Spinal cord (tissue), 10 donors: ENCODE measurements around the gene BOK. TPM values are rescaled to one million over a fixed set of nuclear protein-coding genes. Genes with fewer than 3 reads are reported as not detected.

Experiments used
- DNase-seq, 6 donors: peaks; one replicate each; pipeline versions ENCODE4 v3.0.0 to v3.0.0-alpha.2; 2013 to 2015; ENCODE audit warnings: low spot score in 6 of 6, low read depth in 4 of 6
- H3K27ac ChIP-seq: one replicate; pipeline ENCODE4 v1.5.1; 2013; ENCODE audit warnings: low read depth, low read length, control low read depth
- H3K27me3 ChIP-seq: one replicate; pipeline ENCODE4 v1.6.1; 2013; ENCODE audit warnings: low read length; ENCODE audit not compliant: control insufficient read depth, insufficient read depth
- H3K36me3 ChIP-seq: one replicate; pipeline ENCODE4 v1.6.1; 2013; ENCODE audit warnings: low read length; ENCODE audit not compliant: control insufficient read depth, insufficient read depth
- H3K4me1 ChIP-seq: one replicate; pipeline ENCODE4 v1.6.1; 2013; ENCODE audit warnings: low read length; ENCODE audit not compliant: control insufficient read depth, insufficient read depth
- H3K4me3 ChIP-seq: one replicate; pipeline ENCODE4 v1.5.1; 2013; ENCODE audit warnings: low read depth, low read length, control low read depth
- H3K9me3 ChIP-seq: one replicate; pipeline ENCODE4 v1.6.1; 2013; ENCODE audit warnings: low read length; ENCODE audit not compliant: control insufficient read depth, insufficient read depth
- WGBS: methylation state at CpG from one replicate; pipeline ENCODE4 v1.1.5; 2013; ENCODE audit warnings: missing lambda C conversion rate; ENCODE audit not compliant: insufficient coverage; 5-methylcytosine and 5-hydroxymethylcytosine counted together
- polyA plus RNA-seq, 2 donors: library from polyadenylated mRNA; unstranded; fragments of 120-200 nt; gene quantifications; one replicate each; pipeline ENCODE4 v1.2.1, GENCODE V29; 2013; ENCODE audit not compliant: insufficient read length in 2 of 2
- total RNA-seq, 2 donors: library from RNA; depleted of rRNA in 1 of 2; stranded (reverse); fragments of 120-200 nt in 1 of 2; fragments of >200 nt in 1 of 2; gene quantifications; one replicate each; pipeline versions ENCODE4 v1.2.3 to v1.2.4, GENCODE V29; 2013 to 2014
- donor health status: healthy.

BOK gene
- total and polyA plus RNA-seq, 4 donors: 15.5 to 52.7 (median 37.3) TPM

DNA sequence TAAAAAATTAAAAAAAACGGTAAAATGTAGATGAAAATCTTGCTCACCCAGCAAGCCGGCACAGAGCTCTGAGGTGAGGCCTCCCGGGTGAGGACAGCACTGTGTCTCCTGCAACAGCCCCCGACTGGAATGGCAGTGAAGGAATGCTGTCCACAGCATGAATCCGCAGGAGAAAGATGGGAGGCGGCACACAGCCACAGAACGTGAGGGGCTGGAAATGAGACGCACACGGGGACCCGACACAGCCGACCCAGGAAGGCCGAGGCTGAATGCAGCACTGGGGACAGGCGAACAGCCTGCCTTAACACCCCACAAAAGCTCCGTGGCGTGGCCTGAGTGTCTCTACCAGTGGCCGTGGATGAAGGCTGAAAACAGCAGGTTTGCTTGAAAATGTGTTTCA, 34.7 kb downstream of the BOK start:
- H3K27me3 ChIP-seq: no peaks in the 10 kb centered on the region
- H3K36me3 ChIP-seq: peaks cover 69% of the 10 kb centered on the region
- no peak for DNase-seq
- H3K4me1 ChIP-seq: no peaks in the 10 kb centered on the region
- 91% methylated on average over 13 of the region's 16 CpGs for WGBS
- H3K4me3 ChIP-seq: no peak overlapping the region
- peaks cover 3% of the 10 kb centered on the region for H3K9me3 ChIP-seq
- no peak overlapping the region for H3K27ac ChIP-seq

DNA sequence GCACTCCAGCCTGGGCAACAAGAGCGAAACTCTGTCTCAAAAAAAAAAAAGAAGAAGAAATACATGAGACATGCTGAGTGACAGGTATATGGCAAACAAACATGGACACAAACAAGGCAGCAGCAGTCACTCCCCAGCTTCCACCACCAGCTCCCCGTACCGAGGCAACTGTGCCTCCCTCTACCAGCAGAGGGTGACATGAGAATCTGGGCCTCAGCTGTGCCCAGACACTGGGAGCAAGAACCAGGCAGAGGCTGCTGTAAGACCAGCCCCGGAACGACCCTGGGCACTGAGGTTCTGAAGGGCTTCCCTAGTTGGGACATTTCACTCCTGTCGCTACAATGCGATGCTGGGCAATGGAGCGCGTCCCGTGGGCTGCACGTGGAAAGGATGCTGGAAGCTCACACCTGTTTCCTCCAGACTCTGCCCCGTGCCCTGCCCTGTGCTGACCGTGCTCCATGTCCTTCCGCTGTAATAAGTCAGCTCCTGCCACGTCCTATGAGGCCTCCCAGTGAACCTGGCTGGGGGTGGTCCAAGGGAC, 37.1 kb downstream of the BOK start:
- H3K27ac ChIP-seq: no peak overlapping the region
- H3K9me3 ChIP-seq: no peaks in the 10 kb centered on the region
- WGBS: 87% methylated on average over 12 of the region's 15 CpGs
- no peaks in the 10 kb centered on the region for H3K4me1 ChIP-seq
- H3K27me3 ChIP-seq: no peaks in the 10 kb centered on the region
- H3K36me3 ChIP-seq: peaks cover 67% of the 10 kb centered on the region
- no peak for DNase-seq
- no peak overlapping the region for H3K4me3 ChIP-seq

DNA sequence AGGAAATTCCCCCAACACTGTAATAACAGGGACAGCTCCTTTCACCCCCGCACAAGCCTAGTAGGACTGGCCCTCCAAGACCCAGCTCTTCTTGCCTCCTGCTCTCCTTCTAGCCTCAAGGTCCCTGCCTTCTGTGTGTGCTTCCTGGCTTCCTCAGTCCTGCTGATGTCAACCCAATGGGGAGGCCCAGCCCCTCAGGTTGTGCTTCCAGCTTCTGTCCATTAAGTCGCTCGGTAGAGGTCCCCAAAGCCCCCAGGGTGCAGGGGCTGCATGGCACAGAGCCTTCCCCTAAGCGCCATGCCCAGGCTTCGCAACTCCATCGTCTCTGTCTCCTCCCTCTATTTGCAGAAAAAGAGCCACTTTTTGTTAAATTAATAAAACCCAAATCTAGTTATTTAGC, 39.0 kb downstream of the BOK start:
- H3K27me3 ChIP-seq: no peaks in the 10 kb centered on the region
- H3K4me3 ChIP-seq: no peak overlapping the region
- no peak for DNase-seq
- no peak overlapping the region for H3K27ac ChIP-seq
- peaks cover 66% of the 10 kb centered on the region for H3K36me3 ChIP-seq
- H3K4me1 ChIP-seq: no peaks in the 10 kb centered on the region
- H3K9me3 ChIP-seq: no peaks in the 10 kb centered on the region
- 100% methylated on average over 3 of the region's 6 CpGs for WGBS

DNA sequence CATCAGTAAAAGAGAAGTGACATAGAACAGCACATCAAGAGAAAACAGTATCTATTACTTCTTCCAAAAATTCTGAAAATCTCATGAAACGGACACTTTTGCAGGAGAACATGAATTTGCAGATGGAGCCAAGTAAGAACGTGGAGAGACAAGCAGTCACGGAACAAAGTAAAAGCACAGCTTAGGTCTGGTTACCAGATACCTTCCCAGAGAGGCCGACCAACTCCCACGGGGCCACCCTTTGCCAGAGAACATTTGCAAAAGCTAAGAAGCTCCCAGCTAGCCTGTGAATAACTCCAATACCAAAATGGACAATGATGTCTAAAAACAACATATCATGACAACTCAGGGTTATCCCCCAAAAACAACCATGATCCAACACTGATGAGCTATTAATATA, 39.5 kb downstream of the BOK start:
- no peak overlapping the region for H3K4me3 ChIP-seq
- DNase-seq: no peak
- no peaks in the 10 kb centered on the region for H3K27me3 ChIP-seq
- H3K36me3 ChIP-seq: peaks cover 66% of the 10 kb centered on the region
- H3K4me1 ChIP-seq: no peaks in the 10 kb centered on the region
- no peak overlapping the region for H3K27ac ChIP-seq
- 68% methylated on average over 5 of the region's 5 CpGs for WGBS
- no peaks in the 10 kb centered on the region for H3K9me3 ChIP-seq

DNA sequence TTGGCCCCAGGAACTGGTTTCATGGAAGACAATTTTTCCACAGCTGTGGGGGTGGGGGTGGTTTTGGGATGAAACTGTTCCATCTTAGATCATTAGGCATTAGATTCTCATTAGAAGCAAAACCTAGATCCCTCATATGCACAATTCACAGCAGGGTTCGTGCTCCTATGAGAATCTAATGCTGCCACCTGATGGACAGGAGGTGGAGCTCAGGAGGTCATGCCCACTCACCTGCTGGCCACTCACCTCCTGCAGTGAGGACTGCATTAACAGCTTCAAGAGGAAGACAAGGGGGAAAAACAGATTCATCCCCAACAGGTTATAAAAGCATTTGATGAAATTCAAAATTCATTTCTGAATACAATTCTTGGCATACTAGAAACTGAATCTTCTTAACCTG, 39.9 kb downstream of the BOK start:
- Histone ChIP-seq H3K4me3 (no peak overlapping the region), H3K36me3 (peaks cover 63% of the 10 kb centered on the region), H3K27ac (no peak overlapping the region), H3K9me3 (no peaks in the 10 kb centered on the region), H3K27me3 (no peaks in the 10 kb centered on the region), H3K4me1 (no peaks in the 10 kb centered on the region)
- WGBS: 83% methylated on average over 1 of the region's 1 CpG
- no peak for DNase-seq

DNA sequence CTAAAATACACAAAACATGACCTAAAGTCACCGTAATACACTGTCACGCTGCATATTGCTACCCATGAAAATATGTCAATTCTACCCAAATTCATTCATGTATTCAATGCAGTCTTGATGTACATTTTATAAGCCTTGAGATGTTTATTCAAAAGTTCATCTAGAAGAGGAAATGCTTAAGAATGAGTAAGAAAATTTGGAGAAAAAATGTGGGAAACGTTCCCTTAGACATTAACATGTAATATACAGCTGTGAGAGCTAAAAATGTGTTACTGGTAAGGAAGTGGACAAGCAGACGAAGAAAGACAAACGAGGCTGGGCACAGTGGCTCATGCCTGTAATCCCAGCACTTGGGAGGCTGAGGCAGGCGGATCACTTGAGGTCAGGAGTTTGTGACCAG, 41.1 kb downstream of the BOK start:
- Histone ChIP-seq H3K36me3 (peaks cover 54% of the 10 kb centered on the region), H3K4me1 (no peaks in the 10 kb centered on the region), H3K4me3 (no peak overlapping the region), H3K27me3 (no peaks in the 10 kb centered on the region), H3K27ac (no peak overlapping the region), H3K9me3 (no peaks in the 10 kb centered on the region)
- no peak for DNase-seq
- 91% methylated on average over 3 of the region's 6 CpGs for WGBS

DNA sequence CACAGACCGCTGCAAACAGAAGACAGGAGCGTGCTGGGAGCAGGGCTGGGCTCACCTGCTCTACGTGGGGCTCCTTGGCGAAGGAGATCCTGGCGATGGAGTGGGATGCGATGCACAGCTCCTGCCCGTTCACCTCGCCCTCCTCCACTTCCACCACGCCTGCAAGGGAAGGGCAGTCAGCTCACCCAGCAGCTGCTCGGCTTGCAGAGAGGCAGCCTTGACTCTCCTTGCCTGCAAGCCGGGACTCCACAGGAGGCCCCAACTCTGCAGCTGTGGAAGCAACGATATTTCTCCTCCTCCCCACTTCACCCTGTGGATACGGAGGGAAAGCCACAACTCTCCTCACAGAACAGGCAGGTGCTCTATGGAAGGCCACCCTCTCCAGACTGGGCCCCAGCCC, 43.3 kb downstream of the BOK start:
- Histone ChIP-seq H3K9me3 (no peaks in the 10 kb centered on the region), H3K4me3 (no peak overlapping the region), H3K4me1 (no peaks in the 10 kb centered on the region), H3K36me3 (peaks cover 49% of the 10 kb centered on the region), H3K27me3 (no peaks in the 10 kb centered on the region), H3K27ac (no peak overlapping the region)
- WGBS: 90% methylated on average over 13 of the region's 13 CpGs
- DNase-seq: no peak

DNA sequence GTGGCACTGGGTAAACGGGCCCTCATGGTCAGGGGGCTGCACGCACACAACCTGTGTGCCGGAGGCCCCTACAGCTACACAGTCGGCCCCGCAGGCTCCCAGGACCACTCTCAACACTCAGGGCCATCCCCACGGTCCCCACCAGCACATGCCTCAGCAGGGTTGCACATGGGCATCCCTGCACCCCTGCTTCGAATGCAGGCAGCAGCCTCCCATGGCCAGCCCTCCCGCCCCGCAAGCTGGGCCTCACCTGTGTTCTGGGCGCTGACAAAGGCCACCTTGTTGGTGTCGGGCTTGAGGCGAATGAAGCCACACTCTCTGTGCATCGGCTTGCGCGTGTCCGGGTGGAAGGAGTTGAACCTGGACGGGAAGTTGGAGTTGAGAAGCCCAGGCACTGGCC, 44.2 kb downstream of the BOK start:
- no peak for DNase-seq
- no peaks in the 10 kb centered on the region for H3K27me3 ChIP-seq
- no peaks in the 10 kb centered on the region for H3K4me1 ChIP-seq
- no peaks in the 10 kb centered on the region for H3K9me3 ChIP-seq
- H3K36me3 ChIP-seq: peaks cover 50% of the 10 kb centered on the region
- 97% methylated on average over 17 of the region's 17 CpGs for WGBS
- no peak overlapping the region for H3K27ac ChIP-seq
- H3K4me3 ChIP-seq: no peak overlapping the region

DNA sequence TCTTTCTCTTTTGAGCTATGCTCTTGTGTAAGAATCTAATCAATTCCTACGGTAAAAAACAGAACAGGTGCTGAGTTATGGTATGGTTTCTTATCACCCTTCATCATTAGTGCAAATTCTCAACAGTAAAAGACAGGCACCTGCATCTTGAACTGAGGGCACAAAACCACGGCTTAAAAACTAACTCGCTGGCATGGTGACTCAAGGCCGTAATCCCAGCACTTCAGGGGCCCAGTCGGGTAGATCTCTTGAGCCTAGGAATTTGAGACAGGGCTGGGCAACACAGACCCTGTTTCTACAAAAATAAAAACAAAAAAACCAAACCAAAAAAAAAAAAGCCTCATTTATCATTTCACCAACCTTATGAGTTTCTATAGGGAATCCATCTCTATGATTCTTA, 45.1 kb downstream of the BOK start:
- H3K4me1 ChIP-seq: no peaks in the 10 kb centered on the region
- no peaks in the 10 kb centered on the region for H3K27me3 ChIP-seq
- peaks cover 56% of the 10 kb centered on the region for H3K36me3 ChIP-seq
- 100% methylated on average over 3 of the region's 5 CpGs for WGBS
- no peaks in the 10 kb centered on the region for H3K9me3 ChIP-seq
- no peak overlapping the region for H3K27ac ChIP-seq
- no peak overlapping the region for H3K4me3 ChIP-seq
- no peak for DNase-seq

DNA sequence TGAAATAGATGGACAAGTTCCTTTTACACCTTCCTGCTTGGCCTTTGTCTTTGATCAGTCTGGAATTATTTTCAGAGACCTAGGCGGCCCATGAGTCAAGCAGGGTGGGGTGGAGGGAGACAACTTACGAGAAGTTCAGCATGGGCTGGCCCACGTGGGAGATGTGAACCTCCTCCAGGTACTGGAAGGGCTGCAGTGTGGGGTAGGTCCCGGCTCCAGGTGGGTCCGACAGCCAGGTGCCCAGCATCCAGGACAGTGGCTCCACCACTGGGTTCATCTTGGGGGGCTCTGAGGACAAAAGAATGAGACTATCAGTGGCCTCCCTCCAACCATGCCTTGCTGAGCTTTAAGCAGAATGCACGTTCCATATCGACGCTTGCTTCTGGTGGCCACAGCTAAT, 47.6 kb downstream of the BOK start:
- WGBS: 98% methylated on average over 8 of the region's 8 CpGs
- H3K36me3 ChIP-seq: peaks cover 57% of the 10 kb centered on the region
- H3K9me3 ChIP-seq: no peaks in the 10 kb centered on the region
- H3K4me3 ChIP-seq: no peak overlapping the region
- H3K27ac ChIP-seq: no peak overlapping the region
- DNase-seq: no peak
- H3K27me3 ChIP-seq: no peaks in the 10 kb centered on the region
- H3K4me1 ChIP-seq: peaks cover 15% of the 10 kb centered on the region
